Mesendoderm (in vitro differentiated cells): ENCODE data around the gene MANBA.

Experiments used
- DNase-seq: peaks from one replicate; pipeline ENCODE4 v3.0.0; 2013
- H2AK5ac ChIP-seq: 2 replicates; pipeline ENCODE4 v1.6.1; 2013; ENCODE audit warnings: low read length, inconsistent platforms
- H2BK120ac ChIP-seq: 2 replicates; pipeline ENCODE4 v1.6.1; 2013; ENCODE audit warnings: low read depth, mild to moderate bottlenecking, low read length, moderate library complexity, mixed read lengths
- H2BK15ac ChIP-seq: replicated peaks from 2 replicates; pipeline ENCODE4 v1.6.1; 2013; ENCODE audit warnings: low read depth, mild to moderate bottlenecking, moderate library complexity
- H2BK5ac ChIP-seq: 2 replicates; pipeline ENCODE4 v1.6.1; 2013; ENCODE audit warnings: low read length, inconsistent platforms
- H3K18ac ChIP-seq: 2 replicates; pipeline ENCODE4 v1.6.1; 2013; ENCODE audit warnings: mild to moderate bottlenecking, low read length, mixed read lengths
- H3K23ac ChIP-seq: one replicate; pipeline ENCODE4 v1.6.1; 2013; ENCODE audit warnings: low read length
- H3K27ac ChIP-seq: 2 replicates; pipeline ENCODE4 v1.5.1; 2013; ENCODE audit warnings: low read depth, mild to moderate bottlenecking, inconsistent platforms, low read length, moderate library complexity
- H3K27me3 ChIP-seq: 2 replicates; pipeline ENCODE4 v1.6.1; 2013; ENCODE audit warnings: low read length, control low read depth, mild to moderate bottlenecking, inconsistent platforms; ENCODE audit not compliant: insufficient read depth, poor library complexity
- H3K36me3 ChIP-seq: 2 replicates; pipeline ENCODE4 v1.6.1; 2013; ENCODE audit warnings: low read length, inconsistent platforms; ENCODE audit not compliant: control insufficient read depth, insufficient read depth
- H3K4ac ChIP-seq: one replicate; pipeline ENCODE4 v1.6.1; 2013; ENCODE audit warnings: low read depth, mild to moderate bottlenecking, low read length, moderate library complexity
- H3K4me1 ChIP-seq: 2 replicates; pipeline ENCODE4 v1.6.1; 2013; ENCODE audit warnings: low read depth, low read length, inconsistent platforms; ENCODE audit not compliant: control insufficient read depth
- H3K4me2 ChIP-seq: 2 replicates; pipeline ENCODE4 v1.6.1; 2013; ENCODE audit warnings: low read length
- H3K4me3 ChIP-seq: 2 replicates; pipeline ENCODE4 v1.5.1; 2013; ENCODE audit warnings: mild to moderate bottlenecking, low read length
- H3K56ac ChIP-seq: one replicate; pipeline ENCODE4 v1.6.1; 2013; ENCODE audit warnings: low read length
- H3K79me1 ChIP-seq: 2 replicates; pipeline ENCODE4 v1.6.1; 2013; ENCODE audit warnings: low read length, inconsistent platforms
- H3K79me2 ChIP-seq: 2 replicates; pipeline ENCODE4 v1.6.1; 2013; ENCODE audit warnings: mild to moderate bottlenecking, low read length; ENCODE audit not compliant: control insufficient read depth, insufficient read depth
- H3K9ac ChIP-seq: 2 replicates; pipeline ENCODE4 v1.6.1; 2013; ENCODE audit warnings: low read length, inconsistent platforms
- H4K5ac ChIP-seq: one replicate; pipeline ENCODE4 v1.6.1; 2013; ENCODE audit warnings: low read length
- H4K8ac ChIP-seq: one replicate; pipeline ENCODE4 v1.6.1; 2013; ENCODE audit warnings: low read depth, mild to moderate bottlenecking, control low read depth, low read length, moderate library complexity
- WGBS: extraction: QIAGEN DNeasy Blood & Tissue Kit; methylation state at CpG from one replicate; pipeline ENCODE4 v1.1.7; 2013; ENCODE audit warnings: low lambda C conversion rate, missing lambda C conversion rate; ENCODE audit not compliant: insufficient coverage; ENCODE audit errors: extremely low coverage; 5-methylcytosine and 5-hydroxymethylcytosine counted together

The MANBA gene

GRCh38 chr4:102593147-102593546 lies 167.6 kb downstream of the MANBA start:
- Histone ChIP-seq H3K9ac (no peak overlapping the region), H4K8ac (no peak overlapping the region), H2BK15ac (no peak overlapping the region), H3K56ac (no peak overlapping the region), H3K36me3 (no peaks in the 10 kb centered on the region), H3K23ac (no peak overlapping the region), H2AK5ac (no peak overlapping the region), H3K79me2 (no peaks in the 10 kb centered on the region), H2BK120ac (no peak overlapping the region), H3K18ac (no peak overlapping the region), H4K5ac (no peak overlapping the region), H3K27me3 (no peaks in the 10 kb centered on the region), H2BK5ac (no peak overlapping the region), H3K27ac (no peak overlapping the region), H3K4me1 (no peaks in the 10 kb centered on the region), H3K79me1 (no peaks in the 10 kb centered on the region), H3K4me3 (no peak overlapping the region), H3K4me2 (no peak overlapping the region), H3K4ac (no peak overlapping the region)
- no peak for DNase-seq
- WGBS = no CpG with 5 or more reads among the region's 7 CpGs

GRCh38 chr4:102592256-102592655 lies 168.5 kb downstream of the MANBA start:
- Histone ChIP-seq H3K4me1 (no peaks in the 10 kb centered on the region), H2BK5ac (no peak overlapping the region), H3K4ac (no peak overlapping the region), H4K5ac (no peak overlapping the region), H2BK15ac (no peak overlapping the region), H4K8ac (no peak overlapping the region), H2AK5ac (no peak overlapping the region), H3K4me3 (no peak overlapping the region), H3K27ac (no peak overlapping the region), H3K79me2 (no peaks in the 10 kb centered on the region), H2BK120ac (no peak overlapping the region), H3K56ac (no peak overlapping the region), H3K18ac (no peak overlapping the region), H3K36me3 (no peaks in the 10 kb centered on the region), H3K79me1 (no peaks in the 10 kb centered on the region), H3K9ac (no peak overlapping the region), H3K27me3 (no peaks in the 10 kb centered on the region), H3K23ac (no peak overlapping the region), H3K4me2 (no peak overlapping the region)
- DNase-seq = no peak

GRCh38 chr4:102589743-102590142 lies 171.0 kb downstream of the MANBA start:
- H3K79me1 ChIP-seq = no peaks in the 10 kb centered on the region
- H2BK5ac ChIP-seq = no peak overlapping the region
- no peaks in the 10 kb centered on the region for H3K4me1 ChIP-seq
- no peak overlapping the region for H3K18ac ChIP-seq
- H4K8ac ChIP-seq = no peak overlapping the region
- H2AK5ac ChIP-seq = no peak overlapping the region
- H3K27me3 ChIP-seq = no peaks in the 10 kb centered on the region
- no peak overlapping the region for H3K4ac ChIP-seq
- no peaks in the 10 kb centered on the region for H3K36me3 ChIP-seq
- no peak overlapping the region for H3K56ac ChIP-seq
- H3K27ac ChIP-seq = no peak overlapping the region
- H3K4me2 ChIP-seq = no peak overlapping the region
- no CpG with 5 or more reads among the region's 3 CpGs for WGBS
- no peak for DNase-seq
- H2BK120ac ChIP-seq = no peak overlapping the region
- H4K5ac ChIP-seq = no peak overlapping the region
- H3K23ac ChIP-seq = no peak overlapping the region
- no peaks in the 10 kb centered on the region for H3K79me2 ChIP-seq
- H2BK15ac ChIP-seq = no peak overlapping the region
- H3K4me3 ChIP-seq = no peak overlapping the region
- no peak overlapping the region for H3K9ac ChIP-seq

DNA sequence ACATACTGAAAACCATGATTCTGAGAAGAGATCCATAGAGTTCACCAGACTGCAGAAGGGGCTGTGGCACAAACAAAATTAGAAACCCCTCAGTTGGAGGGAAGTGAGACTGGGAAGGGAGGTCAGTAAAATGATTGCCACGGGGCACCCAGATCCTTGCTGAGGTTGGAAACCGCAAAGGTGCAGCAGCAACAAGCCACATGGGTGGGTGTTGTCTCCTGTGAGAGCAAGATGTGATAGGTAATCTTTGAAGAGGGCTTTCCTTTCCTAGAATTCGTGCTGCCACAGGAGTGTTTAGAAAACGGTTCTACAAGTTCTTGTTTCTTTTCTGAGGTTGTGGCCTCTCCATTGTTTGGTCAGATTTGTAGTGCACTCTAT lies 174.1 kb downstream of the MANBA start:
- Histone ChIP-seq H3K27ac (no peak overlapping the region), H3K4me1 (no peaks in the 10 kb centered on the region), H3K4me3 (no peak overlapping the region), H3K4ac (no peak overlapping the region), H3K56ac (no peak overlapping the region), H2BK5ac (no peak overlapping the region), H3K79me2 (no peaks in the 10 kb centered on the region), H4K5ac (no peak overlapping the region), H3K27me3 (no peaks in the 10 kb centered on the region), H3K4me2 (no peak overlapping the region), H4K8ac (no peak overlapping the region), H3K36me3 (no peaks in the 10 kb centered on the region), H3K18ac (no peak overlapping the region), H3K23ac (no peak overlapping the region), H2BK120ac (no peak overlapping the region), H3K79me1 (no peaks in the 10 kb centered on the region), H2BK15ac (no peak overlapping the region), H3K9ac (no peak overlapping the region), H2AK5ac (no peak overlapping the region)
- WGBS = no CpG with 5 or more reads among the region's 4 CpGs
- no peak for DNase-seq

GRCh38 chr4:102586002-102586643 lies 174.6 kb downstream of the MANBA start:
- no peak overlapping the region for H3K27ac ChIP-seq
- H3K79me1 ChIP-seq = no peaks in the 10 kb centered on the region
- H3K4me3 ChIP-seq = no peak overlapping the region
- DNase-seq = no peak
- H3K36me3 ChIP-seq = no peaks in the 10 kb centered on the region
- no peak overlapping the region for H3K23ac ChIP-seq
- H3K79me2 ChIP-seq = no peaks in the 10 kb centered on the region
- H3K18ac ChIP-seq = no peak overlapping the region
- H3K9ac ChIP-seq = no peak overlapping the region
- WGBS = no CpG with 5 or more reads among the region's 4 CpGs
- H4K8ac ChIP-seq = no peak overlapping the region
- H2BK120ac ChIP-seq = no peak overlapping the region
- H3K56ac ChIP-seq = no peak overlapping the region
- no peak overlapping the region for H4K5ac ChIP-seq
- no peak overlapping the region for H2AK5ac ChIP-seq
- H3K27me3 ChIP-seq = no peaks in the 10 kb centered on the region
- H3K4ac ChIP-seq = no peak overlapping the region
- H3K4me1 ChIP-seq = no peaks in the 10 kb centered on the region
- H2BK5ac ChIP-seq = no peak overlapping the region
- H3K4me2 ChIP-seq = no peak overlapping the region
- H2BK15ac ChIP-seq = no peak overlapping the region

GRCh38 chr4:102585329-102585728 lies 175.4 kb downstream of the MANBA start:
- WGBS = no CpG with 5 or more reads among the region's 2 CpGs
- no peaks in the 10 kb centered on the region for H3K36me3 ChIP-seq

More at GRCh38 chr4:102585329-102585728, 175.4 kb downstream of the MANBA start:
- no peak overlapping the region for H3K56ac ChIP-seq
- no peak overlapping the region for H4K8ac ChIP-seq
- no peak overlapping the region for H2BK15ac ChIP-seq
- H3K4me2 ChIP-seq = no peak overlapping the region
- H3K79me1 ChIP-seq = no peaks in the 10 kb centered on the region
- H2BK120ac ChIP-seq = no peak overlapping the region
- H2BK5ac ChIP-seq = no peak overlapping the region
- H3K9ac ChIP-seq = no peak overlapping the region
- H3K4me3 ChIP-seq = no peak overlapping the region
- H3K27me3 ChIP-seq = no peaks in the 10 kb centered on the region
- no peak overlapping the region for H3K18ac ChIP-seq
- no peak overlapping the region for H4K5ac ChIP-seq
- H3K4me1 ChIP-seq = no peaks in the 10 kb centered on the region
- H2AK5ac ChIP-seq = no peak overlapping the region
- no peak overlapping the region for H3K27ac ChIP-seq
- H3K79me2 ChIP-seq = no peaks in the 10 kb centered on the region
- no peak for DNase-seq
- H3K23ac ChIP-seq = no peak overlapping the region
- H3K4ac ChIP-seq = no peak overlapping the region
